HAP-1 (cell line): ENCODE results near the gene PHC3.

ENCODE experiments used
- DNase-seq, 2 experiments: peaks; one replicate each; pipeline ENCODE4 v3.0.0-alpha.2; 2016 to 2020; ENCODE audit warnings: low spot score in 2 of 2
- H3K27me3 ChIP-seq: fragments of 250-450 bp; sonication (Bioruptor Pico); 2 replicates; pipeline ENCODE4 v1.5.1; 2020; ENCODE audit warnings: low read depth, mild to moderate bottlenecking, moderate library complexity
- H3K36me3 ChIP-seq: fragments of 250-450 bp; sonication (Bioruptor Pico); replicated peaks from 2 replicates; pipeline ENCODE4 v1.5.1; 2020; ENCODE audit warnings: mild to moderate bottlenecking
- H3K4me1 ChIP-seq: fragments of 250-450 bp; sonication (Bioruptor Pico); 2 replicates; pipeline ENCODE4 v1.5.1; 2020; ENCODE audit warnings: mild to moderate bottlenecking
- H3K4me3 ChIP-seq: fragments of 250-450 bp; sonication (Bioruptor Pico); 2 replicates; pipeline ENCODE4 v1.5.1; 2020; ENCODE audit warnings: mild to moderate bottlenecking, moderate library complexity
- H3K9me3 ChIP-seq: fragments of 250-450 bp; sonication (Bioruptor Pico); 2 replicates; pipeline ENCODE4 v1.5.1; 2020; ENCODE audit warnings: mild to moderate bottlenecking, moderate library complexity
- in situ Hi-C: fragments of 300-500 bp; cut with MboI; formaldehyde crosslinking; loops from 3 replicates; pipeline ENCODE4 v1.14.3; 2020; ENCODE audit warnings: low sequenced_read_pairs, inconsistent platforms, mixed read lengths

The PHC3 gene

GRCh38 chr3:170096342-170096741, 85.2 kb downstream of the PHC3 start:
- no peak for DNase-seq
- Histone ChIP-seq H3K27me3 (no peaks in the 10 kb centered on the region), H3K36me3 (peaks cover 43% of the 10 kb centered on the region), H3K4me3 (no peak overlapping the region), H3K4me1 (no peaks in the 10 kb centered on the region), H3K9me3 (no peaks in the 10 kb centered on the region)
- in situ Hi-C loops: no loop called here

- H3K4me3 ChIP-seq: no peak overlapping the region
- H3K27me3 ChIP-seq: no peaks in the 10 kb centered on the region
- H3K4me1 ChIP-seq: no peaks in the 10 kb centered on the region
- peaks cover 38% of the 10 kb centered on the region for H3K36me3 ChIP-seq
- no peak for DNase-seq
- H3K9me3 ChIP-seq: no peaks in the 10 kb centered on the region
- in situ Hi-C loops: no loop called here
Measured at GRCh38 chr3:170095771-170096170, 85.8 kb downstream of the PHC3 start.

GRCh38 chr3:170092907-170093306, 88.6 kb downstream of the PHC3 start:
- Histone ChIP-seq H3K4me3 (no peak overlapping the region), H3K4me1 (no peaks in the 10 kb centered on the region), H3K27me3 (no peaks in the 10 kb centered on the region), H3K9me3 (no peaks in the 10 kb centered on the region), H3K36me3 (peaks cover 43% of the 10 kb centered on the region)
- in situ Hi-C loops: no loop called here
- no peak for DNase-seq

- in situ Hi-C loops: no loop called here
- Histone ChIP-seq H3K36me3 (peaks cover 42% of the 10 kb centered on the region), H3K4me1 (no peaks in the 10 kb centered on the region), H3K27me3 (no peaks in the 10 kb centered on the region), H3K9me3 (no peaks in the 10 kb centered on the region), H3K4me3 (no peak overlapping the region)
- no peak for DNase-seq
Measured at GRCh38 chr3:170090601-170090981, 90.9 kb downstream of the PHC3 start.

GRCh38 chr3:170089862-170090600, 91.5 kb downstream of the PHC3 start:
- no peaks in the 10 kb centered on the region for H3K4me1 ChIP-seq
- H3K27me3 ChIP-seq: no peaks in the 10 kb centered on the region
- no peaks in the 10 kb centered on the region for H3K9me3 ChIP-seq
- no peak for DNase-seq
- no peak overlapping the region for H3K4me3 ChIP-seq
- in situ Hi-C loops: no loop called here
- peaks cover 38% of the 10 kb centered on the region for H3K36me3 ChIP-seq

- DNase-seq: no peak
- Histone ChIP-seq H3K27me3 (no peaks in the 10 kb centered on the region), H3K9me3 (no peaks in the 10 kb centered on the region), H3K4me1 (no peaks in the 10 kb centered on the region), H3K36me3 (peaks cover 29% of the 10 kb centered on the region), H3K4me3 (no peak overlapping the region)
- in situ Hi-C loops: no loop called here
Measured at GRCh38 chr3:170085396-170085795, 96.1 kb downstream of the PHC3 start.

- no peak overlapping the region for H3K4me3 ChIP-seq
- in situ Hi-C loops: no loop called here
- DNase-seq: no peak
- H3K4me1 ChIP-seq: no peaks in the 10 kb centered on the region
- peaks cover 24% of the 10 kb centered on the region for H3K36me3 ChIP-seq
- H3K27me3 ChIP-seq: no peaks in the 10 kb centered on the region
- no peaks in the 10 kb centered on the region for H3K9me3 ChIP-seq
Measured at GRCh38 chr3:170083343-170083742, 98.2 kb downstream of the PHC3 start.

- H3K27me3 ChIP-seq: no peaks in the 10 kb centered on the region
- no peak for DNase-seq
- in situ Hi-C loops: no loop called here
- H3K4me1 ChIP-seq: no peaks in the 10 kb centered on the region
- H3K4me3 ChIP-seq: no peak overlapping the region
- no peaks in the 10 kb centered on the region for H3K9me3 ChIP-seq
- peaks cover 6% of the 10 kb centered on the region for H3K36me3 ChIP-seq
Measured at GRCh38 chr3:170081079-170081741, 100.3 kb downstream of the PHC3 start.

- Histone ChIP-seq H3K9me3 (no peaks in the 10 kb centered on the region), H3K4me1 (no peaks in the 10 kb centered on the region), H3K36me3 (0 out of 2 replicates have a peak, but pooled peaks cover 3% of the 10 kb centered on the region), H3K27me3 (no peaks in the 10 kb centered on the region), H3K4me3 (no peak overlapping the region)
- in situ Hi-C loops: no loop called here
- DNase-seq: no peak
Measured at GRCh38 chr3:170080605-170081004, 100.9 kb downstream of the PHC3 start.

GRCh38 chr3:170079536-170080165, 101.9 kb downstream of the PHC3 start:
- Histone ChIP-seq H3K9me3 (no peaks in the 10 kb centered on the region), H3K4me1 (no peaks in the 10 kb centered on the region), H3K4me3 (no peak overlapping the region), H3K27me3 (no peaks in the 10 kb centered on the region), H3K36me3 (no peaks in the 10 kb centered on the region)
- in situ Hi-C loops: no loop called here
- DNase-seq: no peak

GRCh38 chr3:170078620-170079281, 102.8 kb downstream of the PHC3 start:
- Histone ChIP-seq H3K36me3 (no peaks in the 10 kb centered on the region), H3K4me1 (no peaks in the 10 kb centered on the region), H3K4me3 (no peak overlapping the region), H3K9me3 (no peaks in the 10 kb centered on the region), H3K27me3 (no peaks in the 10 kb centered on the region)
- in situ Hi-C loops: no loop called here
- DNase-seq: no peak

GRCh38 chr3:170077361-170077760, 104.2 kb downstream of the PHC3 start:
- in situ Hi-C loops: no loop called here
- H3K9me3 ChIP-seq: no peaks in the 10 kb centered on the region
- DNase-seq: no peak
- H3K4me3 ChIP-seq: no peak overlapping the region
- H3K27me3 ChIP-seq: no peaks in the 10 kb centered on the region
- H3K36me3 ChIP-seq: no peaks in the 10 kb centered on the region
- no peaks in the 10 kb centered on the region for H3K4me1 ChIP-seq

GRCh38 chr3:170076715-170077238, 104.8 kb downstream of the PHC3 start:
- in situ Hi-C loops: no loop called here
- Histone ChIP-seq H3K9me3 (no peaks in the 10 kb centered on the region), H3K4me3 (no peak overlapping the region), H3K4me1 (no peaks in the 10 kb centered on the region), H3K27me3 (no peaks in the 10 kb centered on the region), H3K36me3 (no peaks in the 10 kb centered on the region)
- no peak for DNase-seq
